ACC112 (cell line): ENCODE data around the gene TUBA3E.
"Not testable (repeated sequence)": the region's sequence is repeated elsewhere in the genome, so short reads cannot be mapped to it uniquely, and the experiment has no call there.

ENCODE experiments used
- H2AFZ ChIP-seq: fragments of 200-600 bp; sonication (generic); one replicate; pipeline ENCODE4 v1.6.0; 2017; ENCODE audit warnings: antibody characterized with exemption, low read length; ENCODE audit not compliant: unreplicated experiment
- H3K27ac ChIP-seq: fragments of 200-600 bp; sonication (generic); 2 replicates; pipeline ENCODE4 v1.5.1; 2014; ENCODE audit warnings: low read depth, mild to moderate bottlenecking, antibody characterized with exemption, low read length, moderate library complexity
- H3K27me3 ChIP-seq: fragments of 200-600 bp; sonication (generic); 2 replicates; pipeline ENCODE4 v1.6.1; 2014; ENCODE audit warnings: mild to moderate bottlenecking, antibody characterized with exemption, low read length, moderate library complexity, mixed read lengths; ENCODE audit not compliant: insufficient read depth
- H3K36me3 ChIP-seq: fragments of 200-600 bp; sonication (generic); 2 replicates; pipeline ENCODE4 v1.6.1; 2016; ENCODE audit warnings: mild to moderate bottlenecking, antibody characterized with exemption, low read length, moderate library complexity, mixed read lengths; ENCODE audit not compliant: insufficient read depth
- H3K4me1 ChIP-seq: fragments of 200-600 bp; sonication (generic); one replicate; pipeline ENCODE4 v1.6.1; 2016; ENCODE audit warnings: low read length, mixed read lengths; ENCODE audit not compliant: insufficient read depth, unreplicated experiment, control insufficient read depth
- H3K4me3 ChIP-seq: fragments of 200-600 bp; sonication (generic); 2 replicates; pipeline ENCODE4 v1.5.1; 2014; ENCODE audit warnings: mild to moderate bottlenecking, low read depth, low read length
- H3K79me2 ChIP-seq: fragments of 200-600 bp; sonication (generic); one replicate; pipeline ENCODE4 v1.6.0; 2016; ENCODE audit warnings: low read length; ENCODE audit not compliant: control insufficient read depth, unreplicated experiment, insufficient read depth

The TUBA3E gene

GRCh38 chr2:130198343-130198742 lies at the start of gene TUBA3E:
Gene TUBA3E (minus strand): TSS chr2:130198439. CDS start chr2:130198360, 79 bp downstream.
- H3K27ac ChIP-seq, result no peak within 1 kb of the TSS
- H3K79me2 ChIP-seq, result no peaks in the 10 kb centered on the region
- H3K4me1 ChIP-seq, result no peaks in the 10 kb centered on the region
- H3K27me3 ChIP-seq, result no peaks in the 10 kb centered on the region
- no peak within 1 kb of the TSS for H3K4me3 ChIP-seq
- H2AFZ ChIP-seq, result no peak within 1 kb of the TSS
- no peaks in the 10 kb centered on the region for H3K36me3 ChIP-seq

- Histone ChIP-seq H2AFZ (no peak overlapping the region), H3K36me3 (no peaks in the 10 kb centered on the region), H3K4me3 (no peak overlapping the region), H3K79me2 (no peaks in the 10 kb centered on the region), H3K27me3 (peaks cover 49% of the 10 kb centered on the region), H3K27ac (no peak overlapping the region), H3K4me1 (peaks cover 2% of the 10 kb centered on the region)
Measured at GRCh38 chr2:130246430-130246829, 48.2 kb upstream of the TUBA3E start.

GRCh38 chr2:130245976-130246375 lies 47.7 kb upstream of the TUBA3E start:
- Histone ChIP-seq H3K27me3 (peaks cover 44% of the 10 kb centered on the region), H3K79me2 (no peaks in the 10 kb centered on the region), H3K27ac (no peak overlapping the region), H3K4me1 (peaks cover 5% of the 10 kb centered on the region), H3K4me3 (no peak overlapping the region), H3K36me3 (no peaks in the 10 kb centered on the region), H2AFZ (no peak overlapping the region)

- Histone ChIP-seq H3K36me3 (no peaks in the 10 kb centered on the region), H3K4me1 (peaks cover 10% of the 10 kb centered on the region), H3K27me3 (peaks cover 19% of the 10 kb centered on the region; the same call in 1 of the 2 replicates), H3K4me3 (no peak overlapping the region), H3K79me2 (no peaks in the 10 kb centered on the region), H3K27ac (no peak overlapping the region), H2AFZ (no peak overlapping the region)
Measured at GRCh38 chr2:130243359-130243758, 45.1 kb upstream of the TUBA3E start.

- H3K27me3 ChIP-seq, result peaks cover 7% of the 10 kb centered on the region; the same call in 1 of the 2 replicates
- peaks cover 10% of the 10 kb centered on the region for H3K4me1 ChIP-seq
- no peak overlapping the region for H3K27ac ChIP-seq
- no peaks in the 10 kb centered on the region for H3K36me3 ChIP-seq
- no peaks in the 10 kb centered on the region for H3K79me2 ChIP-seq
- H2AFZ ChIP-seq, result no peak overlapping the region
- H3K4me3 ChIP-seq, result no peak overlapping the region
Measured at GRCh38 chr2:130241041-130241707, 42.9 kb upstream of the TUBA3E start.

GRCh38 chr2:130239581-130239980 lies 41.3 kb upstream of the TUBA3E start:
- not testable (repeated sequence) for H3K79me2 ChIP-seq, H3K27me3 ChIP-seq, H3K36me3 ChIP-seq, H3K27ac ChIP-seq, H2AFZ ChIP-seq, H3K4me3 ChIP-seq
- peaks cover 10% of the 10 kb centered on the region for H3K4me1 ChIP-seq

- not testable (repeated sequence) for H3K27ac ChIP-seq, H2AFZ ChIP-seq, H3K4me3 ChIP-seq, H3K4me1 ChIP-seq, H3K79me2 ChIP-seq, H3K27me3 ChIP-seq, H3K36me3 ChIP-seq
Measured at GRCh38 chr2:130233066-130233465, 34.8 kb upstream of the TUBA3E start.

GRCh38 chr2:130231656-130232055 lies 33.4 kb upstream of the TUBA3E start:
- Histone ChIP-seq H3K36me3 (no peaks in the 10 kb centered on the region), H2AFZ (no peak overlapping the region), H3K27me3 (peaks cover 3% of the 10 kb centered on the region; the same call in 1 of the 2 replicates), H3K27ac (no peak overlapping the region), H3K4me1 (no peaks in the 10 kb centered on the region), H3K79me2 (no peaks in the 10 kb centered on the region), H3K4me3 (no peak overlapping the region)

GRCh38 chr2:130230907-130231306 lies 32.7 kb upstream of the TUBA3E start:
- not testable (repeated sequence) for H3K79me2 ChIP-seq, H3K4me3 ChIP-seq, H3K27me3 ChIP-seq, H2AFZ ChIP-seq, H3K4me1 ChIP-seq, H3K27ac ChIP-seq, H3K36me3 ChIP-seq

- H3K27ac ChIP-seq, result not testable (repeated sequence)
Measured at GRCh38 chr2:130230376-130230775, 32.1 kb upstream of the TUBA3E start.

GRCh38 chr2:130229161-130229510 lies 30.9 kb upstream of the TUBA3E start:
- H3K36me3 ChIP-seq, H3K4me3 ChIP-seq, H3K79me2 ChIP-seq, H3K4me1 ChIP-seq, H3K27me3 ChIP-seq, H3K27ac ChIP-seq, H2AFZ ChIP-seq: not testable (repeated sequence)

More at GRCh38 chr2:130230376-130230775, 32.1 kb upstream of the TUBA3E start:
- H3K4me3 ChIP-seq, H3K36me3 ChIP-seq, H3K79me2 ChIP-seq, H2AFZ ChIP-seq, H3K4me1 ChIP-seq, H3K27me3 ChIP-seq: not testable (repeated sequence)
